HepG2 (cell line): ENCODE measurements around the gene TMPRSS7. TPM values are rescaled to one million over a fixed set of nuclear protein-coding genes. Genes with fewer than 3 reads are reported as not detected.

Experiments used
- ATAC-seq: fragments of 200-7000 bp; cut with Tn5 transposase; 3 replicates; pipeline ENCODE4 v1.9.1; 2020; ENCODE audit warnings: mild to moderate bottlenecking, moderate library complexity
- BruUV-seq: library from RNA; stranded (reverse); fragments of 400-500 nt; replicated peaks from 2 replicates; lab custom pipeline; 2021; lab: Mats Ljungman, UMichigan
- CTCF ChIA-PET: fragments of 300-600 bp; formaldehyde crosslinking; extraction: SDS; loops from one replicate; lab custom pipeline; 2021; ENCODE audit warnings: low total read pairs, inconsistent platforms, low intra/inter-chr PET ratio; lab: Yijun Ruan, JAX
- POLR2A ChIA-PET: fragments of 350-600 bp; sonication (Branson Sonifier 250); formaldehyde crosslinking; loops from one replicate; lab custom pipeline; 2020; ENCODE audit warnings: antibody characterized with exemption, inconsistent platforms; lab: Yijun Ruan, JAX
- DNase-seq: peaks from one replicate; pipeline ENCODE4 v3.0.0-alpha.2; 2015; ENCODE audit warnings: low spot score
- FAIRE-seq: peaks from 3 replicates; lab custom pipeline; 2011; peaks lifted over from hg19 to GRCh38; lab: Jason Lieb, UNC
- H2AFZ ChIP-seq: one replicate; pipeline ENCODE4 v1.6.1; 2011; ENCODE audit warnings: low read length, inconsistent platforms
- H3K27ac ChIP-seq: fragments of 300-600 bp; 3 replicates; pipeline ENCODE4 v1.8.0; 2011; ENCODE audit warnings: mixed run types, mild to moderate bottlenecking, mixed read lengths, low read length, inconsistent platforms; ENCODE audit not compliant: insufficient read depth; ENCODE audit errors: extremely low read length
- H3K27me3 ChIP-seq, 2 experiments: fragments of 200-600 bp in 1 of 2; 2 replicates in 1 of 2; 3 replicates in 1 of 2; pipeline versions ENCODE4 v1.6.0 to v1.8.0; 2011; ENCODE audit warnings: low read length in 2 of 2, mild to moderate bottlenecking in 2 of 2, moderate library complexity in 2 of 2, inconsistent platforms in 1 of 2; ENCODE audit not compliant: insufficient read depth in 2 of 2, control insufficient read depth in 1 of 2
- H3K36me3 ChIP-seq, 2 experiments: fragments of 200-600 bp in 1 of 2; replicated peaks in 1 of 2; 2 replicates in 1 of 2; 3 replicates in 1 of 2; pipeline versions ENCODE4 v1.5.1 to v1.8.0; 2011; ENCODE audit warnings: low read length in 2 of 2, inconsistent platforms in 1 of 2; ENCODE audit not compliant: insufficient read depth in 2 of 2, control insufficient read depth in 1 of 2
- H3K4me1 ChIP-seq: 2 replicates; pipeline ENCODE4 v1.5.1; 2012; ENCODE audit warnings: low read length, inconsistent platforms; ENCODE audit not compliant: insufficient read depth
- H3K4me2 ChIP-seq: 2 replicates; pipeline ENCODE4 v1.6.0; 2011; ENCODE audit warnings: low read depth, low read length, inconsistent platforms
- H3K4me3 ChIP-seq, 3 experiments: fragments of 200-600 bp in 1 of 3; sonication (generic), shearing (Covaris generic) in 1 of 3; replicated peaks in 1 of 3; 2 replicates each; pipeline ENCODE4 v1.5.1; 2011 to 2016; ENCODE audit warnings: low read length in 3 of 3, inconsistent platforms in 2 of 3, low read depth in 2 of 3, mild to moderate bottlenecking in 2 of 3, control low read depth in 1 of 3, mixed read lengths in 1 of 3; ENCODE audit not compliant: insufficient read depth in 1 of 3
- H3K79me2 ChIP-seq: one replicate; pipeline ENCODE4 v1.6.1; 2011; ENCODE audit warnings: low read length, inconsistent platforms; ENCODE audit not compliant: insufficient read depth
- H3K9ac ChIP-seq: 2 replicates; pipeline ENCODE4 v1.6.0; 2011; ENCODE audit warnings: mild to moderate bottlenecking, low read depth, low read length, inconsistent platforms; ENCODE audit not compliant: insufficient read depth
- H3K9me3 ChIP-seq: 2 replicates; pipeline ENCODE4 v1.5.1; 2012; ENCODE audit warnings: mild to moderate bottlenecking, low read length
- H4K20me1 ChIP-seq: 2 replicates; pipeline ENCODE4 v1.6.0; 2011; ENCODE audit warnings: inconsistent platforms, mild to moderate bottlenecking, low read length, moderate library complexity; ENCODE audit not compliant: insufficient read depth
- ATF3 ChIP-seq: sonication (generic); formaldehyde crosslinking; IDR thresholded peaks from 2 replicates; pipeline ENCODE4 v1.4.0; 2020; ENCODE audit warnings: missing genetic modification reagents
- FOXK2 ChIP-seq: fragments of 450-650 bp; IDR thresholded peaks from 2 replicates; pipeline ENCODE4 v1.6.1; 2016
- FOXM1 ChIP-seq: sonication (generic); formaldehyde crosslinking; IDR thresholded peaks from 2 replicates; pipeline ENCODE4 v1.5.0; 2020; ENCODE audit warnings: missing genetic modification reagents
- GMEB1 ChIP-seq: sonication (generic); formaldehyde crosslinking; IDR thresholded peaks from 2 replicates; pipeline ENCODE4 v1.5.1; 2020; ENCODE audit warnings: missing genetic modification reagents, mild to moderate bottlenecking, borderline replicate concordance
- IKZF4 ChIP-seq: sonication (generic); formaldehyde crosslinking; IDR thresholded peaks from 2 replicates; pipeline ENCODE4 v1.5.1; 2020; ENCODE audit warnings: borderline replicate concordance, mild to moderate bottlenecking, low read depth, missing genetic modification reagents; ENCODE audit errors: not compliant biosample characterization
- KLF11 ChIP-seq: IDR thresholded peaks from 2 replicates; pipeline ENCODE4 v1.6.1; 2016; ENCODE audit warnings: missing compliant biosample characterization
- MEIS1 ChIP-seq: sonication (generic); formaldehyde crosslinking; IDR thresholded peaks from 2 replicates; pipeline ENCODE4 v1.9.0; 2021; ENCODE audit warnings: mild to moderate bottlenecking, missing genetic modification reagents, moderate library complexity, borderline replicate concordance
- SALL1 ChIP-seq: sonication (generic); formaldehyde crosslinking; IDR thresholded peaks from 2 replicates; pipeline ENCODE4 v1.8.0; 2022; ENCODE audit warnings: mild to moderate bottlenecking, missing genetic modification reagents
- SOX6 ChIP-seq, 2 experiments: fragments of 450-650 bp in 1 of 2; sonication (generic) in 1 of 2; formaldehyde crosslinking in 1 of 2; IDR thresholded peaks; 2 replicates each; pipeline versions ENCODE4 v1.4.0 to v1.6.1; 2017 to 2020; ENCODE audit warnings: antibody characterized with exemption in 1 of 2, mild to moderate bottlenecking in 1 of 2, missing genetic modification reagents in 1 of 2
- SP140L ChIP-seq: sonication (generic); formaldehyde crosslinking; IDR thresholded peaks from 2 replicates; pipeline ENCODE4 v1.4.0; 2020; ENCODE audit warnings: missing genetic modification reagents, borderline replicate concordance
- TBX3 ChIP-seq: fragments of 450-650 bp; IDR thresholded peaks from 2 replicates; pipeline ENCODE4 v1.6.1; 2017; ENCODE audit warnings: antibody characterized with exemption, mild to moderate bottlenecking, inconsistent platforms, borderline replicate concordance
- ZNF101 ChIP-seq: sonication (generic); formaldehyde crosslinking; IDR thresholded peaks from 2 replicates; pipeline ENCODE4 v1.4.0; 2020; ENCODE audit warnings: mild to moderate bottlenecking, low read depth, missing genetic modification reagents, borderline replicate concordance
- ZNF264 ChIP-seq: sonication (generic); formaldehyde crosslinking; IDR thresholded peaks from 2 replicates; pipeline ENCODE4 v1.4.0; 2020; ENCODE audit warnings: missing genetic modification reagents
- ZNF468 ChIP-seq: sonication (generic); formaldehyde crosslinking; IDR thresholded peaks from 2 replicates; pipeline ENCODE4 v1.8.0; 2022; ENCODE audit warnings: mild to moderate bottlenecking, moderate library complexity, missing genetic modification reagents
- ZNF570 ChIP-seq: sonication (generic); formaldehyde crosslinking; IDR thresholded peaks from 2 replicates; pipeline ENCODE4 v1.4.0; 2020; ENCODE audit warnings: mild to moderate bottlenecking, missing genetic modification reagents, borderline replicate concordance
- ZNF629 ChIP-seq: sonication (generic); formaldehyde crosslinking; conservative IDR thresholded peaks from 2 replicates; pipeline ENCODE4 v1.5.0; 2020; ENCODE audit warnings: missing genetic modification reagents
- ZNF883 ChIP-seq: sonication (generic); formaldehyde crosslinking; IDR thresholded peaks from 2 replicates; pipeline ENCODE4 v1.5.1; 2020; ENCODE audit warnings: mild to moderate bottlenecking, missing genetic modification reagents; ENCODE audit errors: not compliant biosample characterization
- ZSCAN22 ChIP-seq: sonication (generic); formaldehyde crosslinking; IDR thresholded peaks from 2 replicates; pipeline ENCODE4 v1.4.0; 2020; ENCODE audit warnings: mild to moderate bottlenecking, missing genetic modification reagents
- ZZZ3 ChIP-seq: sonication (generic); formaldehyde crosslinking; IDR thresholded peaks from 2 replicates; pipeline ENCODE4 v1.4.0; 2020; ENCODE audit warnings: missing genetic modification reagents, mild to moderate bottlenecking, borderline replicate concordance
- WGBS: methylation state at CpG from one replicate; pipeline ENCODE4 v1.1.6; 2017; ENCODE audit warnings: low lambda C conversion rate; 5-methylcytosine and 5-hydroxymethylcytosine counted together
- in situ Hi-C: cut with HindIII; loops from 2 replicates; pipeline ENCODE4 v1.10.0; 2017; ENCODE audit warnings: low pct_unique_long_range_greater_than_20kb; ENCODE audit not compliant: extremely low pct_ligation_motif_present
- intact Hi-C: fragments of 100-400 bp; cut with micrococcal nuclease; formaldehyde crosslinking; loops from one replicate; pipeline ENCODE4 v1.10.0; 2022; ENCODE audit not compliant: unreplicated experiment
- polyA plus RNA-seq, 8 experiments: library from polyadenylated mRNA; depleted of rRNA in 3 of 8; stranded (reverse) in 7 of 8; unstranded in 1 of 8; fragments of >200 nt; fragmentation: Illumina TruSeq in 4 of 8; extraction: Trizol in 4 of 8; gene quantifications; 2 replicates each; pipeline versions ENCODE4 v1.2.1 to v1.2.3, GENCODE V29; 2011 to 2016; ENCODE audit warnings: low read depth in 4 of 8, missing spikeins in 1 of 8, mixed read lengths in 1 of 8; ENCODE audit not compliant: insufficient read depth in 1 of 8
- total RNA-seq, 5 experiments: library from RNA; depleted of rRNA; stranded (reverse); fragments of >200 nt; fragmentation: Illumina TruSeq; extraction: Trizol; gene quantifications; 2 replicates each; pipeline ENCODE4 v1.2.3, GENCODE V29; 2016; ENCODE audit warnings: low read depth in 1 of 5

TMPRSS7 gene
- total and polyA plus RNA-seq, 2 of the 13 experiments (the other 11 are each of a cell fraction or from before 2014, with no cell fraction given): not detected

- Histone ChIP-seq H3K9ac (no peak overlapping the region), H3K36me3 (peaks cover 5 to 17% of the 10 kb centered on the region in 2 experiments), H2AFZ (no peak overlapping the region), H4K20me1 (peaks cover 4% of the 10 kb centered on the region; the same call in 1 of the 2 replicates), H3K9me3 (no peaks in the 10 kb centered on the region), H3K27ac (no peak overlapping the region), H3K4me2 (no peak overlapping the region), H3K4me3 (no peak overlapping the region), H3K79me2 (no peaks in the 10 kb centered on the region), H3K4me1 (no peaks in the 10 kb centered on the region), H3K27me3 (no peaks in the 10 kb centered on the region)
- WGBS: 100% methylated on average over 2 of the region's 2 CpGs
- BruUV-seq: no TSS peak
- POLR2A ChIA-PET: interaction anchor here (1.3 to 2.1 kb wide), 2 partner anchors 14 to 20 kb away, joined by 4 to 5 read pairs; partner anchors contain the start of gene ABHD10
- intact Hi-C loops: no loop called here
- in situ Hi-C loops: no loop called here
- FAIRE-seq: no peak
- CTCF ChIA-PET: no interaction called here
- no peak for TF ChIP-seq ZNF883 (CRISPR knock-in tag)
- no peak for TF ChIP-seq MEIS1 (CRISPR knock-in tag)
- no peak for TF ChIP-seq SALL1 (CRISPR knock-in tag)
- no peak for TF ChIP-seq FOXK2
- no peak for TF ChIP-seq ZNF264 (CRISPR knock-in tag)
- no peak for TF ChIP-seq KLF11 (CRISPR knock-in tag)
- TF ChIP-seq IKZF4 (CRISPR knock-in tag): no peak
- TF ChIP-seq GMEB1 (CRISPR knock-in tag): no peak
- no peak for TF ChIP-seq ZSCAN22 (CRISPR knock-in tag)
- no peak for TF ChIP-seq FOXM1 (CRISPR knock-in tag)
- TF ChIP-seq SP140L: no peak
- TF ChIP-seq ZNF101: no peak
- TF ChIP-seq ZNF570: no peak
- TF ChIP-seq SOX6 (IDR thresholded peaks at IDR 0.05): no peak
- TF ChIP-seq SOX6 (CRISPR knock-in tag; IDR thresholded peaks at IDR 0.05): no peak
- TF ChIP-seq ZNF629 (CRISPR knock-in tag): no peak
- no peak for TF ChIP-seq ZZZ3 (CRISPR knock-in tag)
- no peak for TF ChIP-seq ATF3 (CRISPR knock-in tag)
- no peak for TF ChIP-seq TBX3
- TF ChIP-seq ZNF468: no peak
- TF ChIP-seq, all 625 proteins: peak for 0
- ATAC-seq: no peak
- no peak for DNase-seq
Measured at GRCh38 chr3:111993038-111993437, 41.5 kb upstream of the TMPRSS7 start.
